HG03064 (cell line): Measurements from ENCODE around the gene CBFA2T3.

Experiments used
- ATAC-seq: cut with Tn5 transposase; IDR thresholded peaks from one replicate; pipeline ENCODE4 v1.9.1; 2021; ENCODE audit warnings: low read depth; ENCODE audit not compliant: unreplicated experiment

Gene CBFA2T3

DNA sequence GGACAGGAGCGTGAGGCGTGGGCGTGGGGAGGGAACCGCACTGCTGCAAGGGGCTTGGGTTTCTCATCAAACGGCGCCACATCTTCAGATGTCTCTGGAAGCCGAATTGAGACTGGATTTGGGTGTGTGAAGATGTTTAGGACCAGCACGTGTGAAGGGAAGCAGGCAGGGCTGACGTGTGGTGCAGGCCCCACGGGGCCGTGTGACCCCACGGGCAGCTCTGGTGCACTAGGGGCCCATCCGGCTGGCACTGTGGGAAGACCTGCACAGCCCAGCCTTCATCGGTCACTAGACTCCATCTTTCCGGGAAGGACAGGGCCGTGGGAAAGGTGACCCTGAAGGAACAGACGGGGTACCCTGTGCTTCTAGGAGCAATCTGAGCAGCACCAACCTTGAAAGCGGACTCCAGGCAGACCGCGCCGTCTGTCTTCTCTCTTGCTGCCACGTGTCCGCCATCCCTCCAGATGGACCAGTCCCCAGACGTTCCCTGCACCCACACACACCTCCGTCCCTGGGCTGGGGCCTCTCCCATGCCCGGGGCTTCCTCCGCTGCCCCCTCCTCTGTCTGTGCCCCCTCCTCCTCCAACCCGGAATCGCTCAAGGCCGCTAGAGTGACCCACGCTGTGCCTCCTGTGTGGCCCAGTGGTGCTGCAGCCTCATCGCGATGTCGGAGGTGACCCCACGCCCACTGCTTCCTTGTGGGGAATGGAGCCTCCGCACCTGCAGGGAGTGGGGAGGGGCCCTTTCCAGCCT, 23.4 kb upstream of the CBFA2T3 start:
- ATAC-seq = no peak

DNA sequence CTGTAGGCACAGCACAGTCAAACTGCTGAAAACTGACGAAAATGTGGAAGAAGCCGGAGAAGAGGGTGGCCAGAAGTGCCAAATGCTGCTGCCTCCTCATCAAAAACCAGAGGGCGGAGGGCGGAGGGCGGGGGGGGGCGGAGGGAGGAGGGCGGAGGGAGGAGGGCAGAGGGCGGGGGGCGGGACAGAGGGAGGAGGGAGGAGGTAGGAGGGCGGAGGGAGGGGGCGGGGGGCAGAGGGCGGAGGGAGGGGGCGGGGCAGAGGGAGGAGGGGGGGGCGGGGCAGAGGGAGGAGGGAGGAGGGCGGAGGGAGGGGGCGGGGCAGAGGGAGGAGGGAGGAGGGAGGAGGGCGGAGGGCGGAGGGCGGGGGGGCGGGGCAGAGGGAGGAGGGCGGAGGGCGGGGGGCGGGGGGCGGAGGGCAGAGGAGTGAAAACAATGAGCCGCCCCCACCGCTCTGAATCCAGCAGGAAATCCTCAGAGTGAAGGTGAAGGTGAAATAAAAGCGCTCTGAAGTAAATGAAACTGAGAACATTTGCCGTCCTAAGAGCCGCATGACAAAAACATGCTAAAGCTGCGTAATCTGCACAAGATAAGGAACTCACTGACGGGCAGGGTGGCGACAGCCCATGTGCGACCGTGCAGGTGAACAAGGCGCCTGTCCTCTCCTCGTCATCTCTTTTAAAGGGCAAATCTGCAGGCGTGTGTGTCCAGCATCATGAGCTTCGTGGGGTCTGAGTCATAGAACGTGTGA, 22.6 kb upstream of the CBFA2T3 start:
- ATAC-seq = no peak

DNA sequence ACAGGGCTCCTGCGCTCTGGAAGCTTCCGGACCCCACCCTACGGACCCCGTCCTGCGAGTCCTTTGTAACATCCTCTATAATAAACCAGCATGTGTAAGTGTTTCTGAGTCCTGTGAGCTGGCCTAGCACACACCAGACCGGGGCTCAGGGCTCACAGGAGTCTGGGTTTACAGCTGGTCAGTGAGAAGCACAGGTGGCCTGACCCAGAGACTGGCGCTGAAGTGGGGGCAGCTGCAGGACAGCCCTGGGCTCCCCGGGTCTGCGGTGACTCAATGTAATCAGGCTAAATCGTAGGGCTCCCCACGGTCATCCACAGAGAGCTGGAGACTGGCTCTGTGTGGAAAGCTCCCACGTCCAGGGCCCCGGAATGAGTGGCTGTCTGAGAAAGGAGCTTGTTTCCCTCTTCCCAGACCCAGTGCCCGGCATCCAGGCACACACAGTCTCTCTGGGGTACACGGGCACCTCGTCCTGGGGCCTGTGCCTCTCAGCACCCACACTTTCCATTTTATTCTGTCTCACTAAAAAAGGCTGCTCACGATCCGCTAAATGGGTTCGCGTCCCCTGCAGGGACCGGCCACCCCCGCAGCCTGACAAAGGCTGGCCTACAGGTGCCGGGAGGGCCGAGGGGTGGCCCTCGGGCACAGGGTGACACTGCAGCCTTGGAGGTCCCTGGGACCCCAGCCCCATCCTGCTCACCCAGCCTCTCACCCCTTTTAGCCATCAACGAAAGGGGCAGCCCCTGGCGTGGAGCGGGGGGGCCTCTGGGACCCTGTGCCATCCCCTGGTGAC, 18.9 kb upstream of the CBFA2T3 start:
- no peak for ATAC-seq

DNA sequence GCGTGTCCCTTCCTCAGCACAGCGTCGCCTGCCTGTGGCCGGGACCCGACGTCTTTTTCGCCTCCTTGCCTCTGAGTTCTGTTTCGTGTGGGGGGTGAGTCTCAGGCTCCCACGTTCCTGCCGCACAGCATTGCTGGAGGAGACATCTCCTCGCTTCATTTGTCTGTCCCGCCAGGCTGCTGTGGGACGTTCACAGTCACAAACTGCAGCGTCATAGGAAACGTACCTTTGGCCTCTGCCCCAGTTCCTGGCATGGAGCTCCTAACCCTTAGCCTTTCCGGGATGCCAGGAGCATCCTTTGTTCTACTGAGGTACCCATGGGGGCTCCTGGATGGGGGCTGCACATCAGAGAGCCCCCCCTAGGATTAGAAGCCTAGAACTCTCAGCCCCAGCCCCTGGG, 18.2 kb upstream of the CBFA2T3 start:
- ATAC-seq = no peak

DNA sequence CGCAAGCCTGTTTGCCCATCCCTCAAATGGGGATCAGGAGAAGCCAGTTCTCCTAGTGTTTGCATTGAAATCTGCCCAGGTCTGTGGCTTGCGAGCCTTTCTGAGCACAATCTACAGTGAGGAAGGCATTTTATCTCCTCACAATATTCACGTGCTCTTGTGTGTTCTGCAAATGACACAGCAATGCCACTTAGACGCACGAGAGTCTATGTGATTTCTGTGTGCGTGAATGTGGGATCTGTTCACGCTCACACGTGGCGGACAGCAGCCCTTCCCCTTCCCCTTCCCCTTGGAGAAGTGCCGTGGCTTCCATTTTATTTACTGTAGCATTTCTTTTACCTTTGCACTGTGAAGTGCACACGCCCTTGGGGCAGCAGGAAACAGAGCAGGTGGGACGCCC, 17.7 kb upstream of the CBFA2T3 start:
- no peak for ATAC-seq

DNA sequence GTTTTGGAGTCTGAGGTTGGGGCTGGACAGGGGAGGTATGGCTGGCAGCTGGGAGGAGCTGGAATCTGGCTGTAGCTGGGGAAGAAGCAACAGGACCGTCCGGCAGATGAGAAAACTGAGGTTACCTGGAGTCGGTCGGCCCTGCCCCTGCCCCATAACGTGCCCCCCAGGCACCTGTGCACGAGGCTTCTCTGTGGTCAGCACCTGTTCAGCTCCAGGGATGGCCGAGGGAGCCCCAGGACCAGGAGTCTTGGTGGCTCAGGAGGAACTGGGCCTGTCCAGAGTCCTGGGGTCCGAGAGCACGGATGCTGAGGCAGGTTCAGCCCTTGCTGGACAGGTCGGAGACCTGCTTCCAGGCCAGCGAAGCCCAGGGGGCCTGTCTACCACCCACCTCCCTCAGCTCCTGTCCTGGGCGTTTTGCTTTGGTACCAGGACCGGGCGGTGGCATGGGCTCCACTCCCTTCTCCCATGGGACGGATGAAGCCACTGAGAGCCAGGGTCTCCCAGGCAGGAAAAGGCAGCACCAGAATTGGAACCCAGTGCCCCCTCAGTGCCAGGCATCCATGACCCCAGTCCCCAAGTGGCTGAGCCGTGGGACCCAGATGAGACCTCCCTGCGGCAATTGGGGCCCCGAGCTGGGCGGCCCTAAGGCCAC, 17.1 kb upstream of the CBFA2T3 start:
- ATAC-seq = no peak

DNA sequence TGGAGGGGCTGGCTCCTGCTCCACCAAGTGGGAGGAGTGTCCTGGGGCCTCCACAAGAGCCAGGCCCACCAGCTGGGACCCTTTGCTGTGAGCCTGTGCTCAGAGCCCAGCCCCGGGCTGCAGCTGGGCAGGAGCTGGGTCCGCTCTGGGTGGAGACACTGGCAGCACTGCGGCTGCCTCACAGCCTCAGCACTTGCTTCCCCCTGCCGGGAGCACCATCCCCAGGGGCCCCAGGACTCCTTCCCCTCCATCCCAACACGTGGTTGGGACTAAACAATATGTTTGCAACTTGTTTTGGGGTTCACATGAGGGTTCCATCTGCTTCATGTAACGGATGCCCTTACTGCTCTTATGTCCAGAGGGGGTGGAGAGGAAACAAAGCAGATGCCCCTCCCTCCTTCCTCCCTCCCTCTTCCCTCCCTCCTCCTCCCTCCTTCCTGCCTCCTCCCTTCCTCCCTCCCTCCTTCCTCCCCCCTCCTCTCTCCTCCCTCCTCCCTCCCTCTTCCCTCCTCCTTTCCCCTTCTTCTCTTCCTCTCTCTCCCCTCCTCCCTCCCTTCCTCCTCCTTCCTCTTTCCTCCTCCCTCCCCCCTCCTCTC, 16.3 kb upstream of the CBFA2T3 start:
- ATAC-seq = no peak

DNA sequence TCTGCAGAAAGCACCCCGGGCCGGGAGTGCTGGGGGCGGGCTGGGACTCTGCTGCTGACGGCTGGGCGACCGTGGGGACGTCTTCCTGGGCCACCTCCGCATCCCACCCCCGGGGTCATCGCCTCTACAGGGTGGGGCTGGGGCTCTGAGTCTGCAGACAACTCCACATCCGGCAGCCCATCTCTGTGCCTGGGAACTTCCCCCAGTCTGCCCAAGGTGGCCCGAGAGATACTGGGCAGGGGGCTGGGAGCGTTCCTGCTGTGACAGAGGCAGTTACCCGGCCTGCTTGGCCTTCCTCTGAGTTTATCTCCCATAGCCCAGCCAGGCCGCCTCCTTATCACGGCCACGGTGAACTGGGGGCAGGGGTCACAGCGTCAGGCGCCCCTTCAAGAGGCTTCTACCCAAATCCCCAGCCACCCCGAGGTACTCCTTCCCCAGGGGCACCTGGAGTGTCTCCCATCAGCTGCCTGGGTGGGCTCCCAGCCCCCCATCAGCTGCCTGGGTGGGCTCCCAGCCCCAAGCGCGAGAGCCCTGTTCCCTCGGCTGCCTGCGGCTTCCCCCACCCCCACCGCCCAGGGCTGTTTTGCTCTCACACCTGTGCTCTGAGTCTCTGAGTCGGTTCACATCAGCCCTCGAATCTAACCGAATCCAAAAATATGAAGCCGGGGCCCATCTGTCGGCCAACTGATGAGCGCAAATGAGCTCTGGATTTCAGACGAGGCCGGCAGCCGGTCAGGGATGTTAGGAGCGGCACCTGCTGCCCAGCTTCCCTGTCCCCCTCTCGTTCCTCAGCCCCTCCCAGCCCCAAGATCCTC, 15.6 kb upstream of the CBFA2T3 start:
- ATAC-seq = no peak

DNA sequence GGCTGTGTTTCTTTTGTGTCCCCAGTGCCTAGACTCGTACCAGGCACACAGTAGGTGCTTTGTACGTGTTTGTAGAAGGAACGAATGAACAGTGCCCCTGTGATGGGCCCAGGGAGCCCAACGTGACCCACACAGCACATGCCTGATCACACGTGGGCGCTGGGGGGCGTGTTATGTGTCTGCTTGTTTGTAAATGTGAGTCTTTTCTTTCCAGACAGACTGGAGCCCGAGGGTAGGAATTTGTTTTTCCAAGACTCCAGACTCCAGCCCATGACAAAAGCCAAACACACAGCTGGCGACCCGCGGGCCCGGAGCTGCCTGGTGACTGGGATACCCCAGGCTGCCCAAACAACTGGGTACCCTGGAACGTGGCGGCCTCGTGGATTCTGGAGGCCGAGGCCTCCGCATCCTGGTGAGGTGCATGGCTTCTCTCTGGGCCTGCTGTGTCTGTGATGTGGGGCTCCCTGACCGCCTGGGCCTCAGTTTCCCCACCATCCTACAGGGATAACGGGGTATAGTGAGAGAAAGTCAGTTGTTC, 14.9 kb upstream of the CBFA2T3 start:
- ATAC-seq = no peak

DNA sequence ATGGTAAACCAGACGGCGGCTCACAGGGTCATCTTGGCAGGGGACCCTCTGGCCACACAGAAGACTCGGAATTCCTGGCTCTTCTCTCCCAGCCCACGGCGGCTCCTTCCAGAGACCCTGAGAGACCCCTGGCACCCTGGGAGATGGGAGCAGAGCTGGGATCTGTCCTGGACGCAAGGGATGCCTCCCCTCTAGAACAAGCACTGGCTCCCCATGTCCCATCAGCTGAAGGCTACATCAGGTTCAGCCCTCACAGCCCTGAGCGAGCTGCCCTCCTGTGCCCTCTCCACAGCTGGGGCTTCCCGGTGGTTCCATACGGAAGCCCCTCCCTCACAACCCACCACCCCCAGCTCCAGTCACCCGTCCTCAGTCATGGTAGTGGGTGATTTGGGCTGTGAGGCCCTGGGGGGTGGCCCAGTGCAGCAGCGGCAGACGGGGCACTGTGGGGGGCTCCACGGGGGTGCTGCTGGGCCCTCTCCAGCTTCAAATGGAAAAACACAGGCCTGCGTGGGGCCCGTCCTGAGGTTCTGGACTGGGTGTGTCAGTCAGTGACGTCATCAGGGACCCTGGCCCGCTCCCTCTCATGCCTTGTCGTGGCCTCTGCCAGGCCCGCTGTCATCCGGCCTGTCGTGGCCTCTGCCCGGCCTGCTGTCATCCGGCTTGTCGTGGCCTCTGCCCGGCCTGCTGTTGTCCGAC, 13.0 kb upstream of the CBFA2T3 start:
- no peak for ATAC-seq

DNA sequence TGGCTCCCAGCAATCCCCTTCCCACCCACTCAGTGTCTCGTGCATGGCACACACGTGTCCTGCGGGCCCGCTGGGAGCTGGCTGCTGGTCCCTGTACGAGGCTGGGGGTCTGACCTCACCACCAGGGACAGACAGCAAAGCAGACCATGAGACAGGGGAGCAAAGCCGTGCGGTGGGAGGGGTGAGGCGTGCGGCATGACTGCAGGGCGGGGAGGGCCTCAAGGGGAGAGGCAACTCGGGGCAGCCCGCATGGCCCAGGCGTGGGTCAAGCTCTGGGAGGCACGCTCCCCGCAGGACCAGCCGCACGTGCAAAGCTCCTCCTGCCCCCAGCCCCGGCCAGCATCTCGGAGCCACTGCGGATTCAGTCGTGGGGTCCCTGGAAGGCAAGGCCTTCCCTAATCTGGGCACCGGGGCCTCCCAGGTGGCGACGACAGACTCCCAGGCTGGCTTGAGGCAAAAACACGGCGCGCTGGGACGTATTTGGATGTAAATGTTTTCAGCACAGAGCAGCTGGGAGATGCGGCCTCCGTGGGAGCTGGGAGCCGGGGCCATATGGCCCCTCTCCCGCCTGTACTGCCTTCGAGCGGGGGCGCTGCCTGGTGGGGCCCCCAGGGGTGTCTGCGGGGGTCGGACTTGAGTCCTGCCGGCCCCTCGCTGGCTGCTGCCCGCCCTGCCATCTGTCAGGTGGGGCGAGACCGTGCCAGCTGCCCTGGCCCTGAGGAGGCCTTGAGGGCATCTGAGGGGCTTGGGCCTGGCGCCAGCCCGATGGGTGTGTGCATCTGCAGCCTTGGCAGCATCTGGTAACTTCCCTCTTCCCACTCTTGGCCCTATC, 12.2 kb upstream of the CBFA2T3 start:
- ATAC-seq = no peak

DNA sequence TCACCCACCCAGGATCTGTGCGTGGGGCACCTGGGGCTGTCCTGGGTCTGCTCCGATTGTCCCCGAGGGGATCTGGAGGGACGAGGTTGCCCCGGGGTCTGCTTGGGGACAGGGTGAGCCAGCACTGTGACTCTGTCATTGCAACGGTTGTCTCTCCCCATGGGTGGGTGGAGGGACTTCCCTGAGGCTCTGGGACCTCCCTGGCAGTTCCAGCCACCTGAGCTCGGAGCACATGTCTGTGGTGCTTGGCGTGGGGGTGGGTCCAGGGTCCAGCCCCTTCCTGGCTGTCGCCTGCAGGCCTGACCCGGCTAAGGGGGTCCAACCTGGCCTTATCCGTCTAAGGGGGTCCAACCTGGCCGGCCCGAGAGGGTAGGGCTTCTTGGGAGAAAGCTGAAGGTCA, 8.5 kb upstream of the CBFA2T3 start:
- ATAC-seq = no peak

DNA sequence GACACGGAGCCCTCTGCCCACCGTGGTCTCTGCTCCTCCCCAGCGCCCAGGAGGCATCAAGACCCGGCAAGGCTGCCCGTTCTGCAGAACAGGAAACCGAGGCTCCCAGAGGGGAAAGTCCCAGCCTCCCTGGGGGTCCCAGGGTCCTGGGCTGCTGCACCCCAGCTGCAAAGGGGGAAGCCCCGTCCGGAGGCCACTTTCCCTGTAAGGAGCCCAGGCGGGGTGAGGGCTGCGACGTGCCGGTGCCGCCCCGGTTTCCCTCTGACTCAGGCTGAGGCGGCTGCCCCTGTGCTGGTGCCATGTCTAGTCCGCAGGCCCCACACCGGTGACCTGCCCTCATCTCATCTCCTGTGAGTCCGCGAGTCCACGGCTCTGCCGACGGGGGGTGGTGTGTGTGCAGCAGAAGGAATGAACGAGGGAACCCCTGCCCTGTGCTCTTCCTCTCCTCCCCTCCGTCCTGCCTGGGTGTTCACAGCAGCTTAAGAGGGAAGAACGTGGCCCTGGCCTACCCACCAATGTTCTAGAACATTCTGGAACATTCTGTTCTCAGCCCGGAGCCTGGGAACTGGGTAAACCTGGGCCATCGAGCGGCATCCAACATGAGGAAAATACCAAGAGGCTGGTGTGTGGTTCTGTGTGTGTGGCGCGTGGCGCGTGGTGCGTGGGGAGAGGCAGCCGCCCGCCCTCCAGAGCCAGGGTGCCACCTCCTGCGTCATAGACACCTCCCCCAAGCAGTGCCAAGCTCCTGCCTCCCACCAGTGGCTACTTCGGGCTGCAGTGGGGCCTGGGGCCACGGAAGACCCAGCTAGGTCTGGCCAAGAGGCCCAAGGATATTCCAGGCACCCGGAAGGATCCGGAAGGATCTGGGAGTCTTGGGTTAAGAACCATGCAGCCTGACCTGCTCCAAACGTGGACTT, 7.0 kb upstream of the CBFA2T3 start:
- ATAC-seq = no peak

DNA sequence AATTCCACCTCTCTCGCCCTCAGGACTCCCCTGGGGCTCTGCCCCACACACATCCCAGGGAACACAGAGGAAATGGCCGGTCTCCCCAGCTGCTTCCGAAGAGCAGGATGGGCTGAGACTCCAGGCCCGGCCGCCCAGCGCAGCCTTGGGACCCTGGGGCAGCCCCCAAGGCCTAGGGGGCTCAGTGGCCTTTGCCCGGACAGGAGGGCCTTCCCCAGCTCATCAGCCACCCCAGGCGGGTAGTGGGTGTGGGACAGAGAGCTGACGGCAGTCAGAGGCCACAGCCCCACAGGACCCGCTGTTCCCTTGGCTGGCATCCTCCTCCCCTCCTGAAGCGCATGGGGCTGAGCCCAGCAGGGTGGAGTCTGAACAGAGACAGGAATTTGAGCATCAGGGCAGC, 6.2 kb upstream of the CBFA2T3 start:
- ATAC-seq = no peak

DNA sequence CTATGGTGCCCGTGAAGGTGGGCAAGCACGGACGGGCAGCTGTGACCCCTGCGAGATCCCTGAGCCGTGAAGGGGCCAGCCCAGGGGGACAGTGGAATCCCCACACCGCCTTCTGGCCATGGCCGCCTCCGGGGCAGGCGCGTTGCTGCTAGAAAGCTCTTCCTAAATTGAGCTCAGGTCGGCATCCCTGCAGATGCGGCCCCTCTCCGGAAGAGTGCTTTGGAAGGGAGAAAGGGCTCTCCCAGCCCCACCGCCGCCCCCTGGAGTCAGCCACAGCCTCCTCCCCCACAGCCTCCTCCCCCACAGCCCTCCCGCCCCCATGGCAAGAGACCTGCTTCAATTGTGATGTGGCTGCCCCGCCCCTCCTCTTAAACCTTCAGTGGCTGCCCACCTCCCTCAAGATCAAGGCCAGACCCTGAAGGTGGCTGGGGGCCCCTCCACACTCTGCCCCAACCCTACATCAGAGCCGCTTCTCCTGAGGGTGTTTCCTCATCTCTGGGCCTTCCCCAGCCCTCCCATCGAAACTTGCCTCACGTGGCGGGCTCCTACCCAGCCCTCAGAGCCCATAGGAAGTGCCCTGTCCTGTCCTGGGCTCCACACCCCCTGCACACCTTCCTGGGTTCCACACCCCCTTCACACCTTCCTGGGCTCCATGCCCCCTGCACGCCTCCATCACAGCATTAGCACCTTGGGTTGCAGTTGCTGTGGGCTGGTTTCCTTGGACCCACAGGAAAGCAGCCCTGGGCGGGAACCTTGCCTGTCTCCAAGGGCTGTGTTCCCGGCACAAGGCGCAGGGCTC, 5.5 kb upstream of the CBFA2T3 start:
- ATAC-seq = no peak

DNA sequence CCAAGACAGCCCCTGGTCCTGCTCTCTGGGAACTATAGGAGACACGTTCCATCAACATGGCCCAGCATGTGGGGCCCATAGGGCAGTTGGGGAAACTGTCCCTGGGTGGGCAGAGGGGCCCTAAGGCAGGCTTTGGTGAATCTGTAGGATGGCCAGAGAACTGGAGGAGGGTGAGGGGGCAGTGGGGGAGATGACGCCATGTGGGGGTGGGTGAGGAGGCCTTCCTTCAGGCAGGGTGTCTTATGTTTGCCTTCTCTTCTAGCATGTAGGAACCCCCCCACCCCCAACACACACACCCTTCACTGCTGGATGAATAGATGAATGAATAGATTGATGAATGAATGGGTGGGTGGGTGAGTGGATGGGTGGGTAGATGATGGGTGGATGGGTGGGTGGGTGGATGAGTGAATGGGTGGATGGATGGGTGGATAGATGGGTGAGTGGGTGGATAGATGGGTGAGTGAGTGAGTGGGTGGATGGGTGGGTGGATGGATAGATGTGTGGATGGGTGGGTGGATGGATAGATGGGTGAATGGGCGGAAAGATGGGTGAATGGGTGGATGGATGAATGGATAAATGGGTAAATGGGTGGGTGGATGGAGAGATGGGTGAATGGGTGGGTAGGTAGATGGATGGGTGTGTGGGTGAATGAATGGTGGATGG, 2.5 kb upstream of the CBFA2T3 start:
- ATAC-seq = no peak
